BE2C (cell line): Measurements from ENCODE around the gene GNAL.

Experiments used
- DNase-seq: peaks from one replicate; pipeline ENCODE4 v3.0.0-alpha.2; 2020
- H3K27me3 ChIP-seq: fragments of 250-450 bp; sonication (Bioruptor Pico); 2 replicates; pipeline ENCODE4 v1.5.1; 2020; ENCODE audit warnings: mild to moderate bottlenecking
- H3K36me3 ChIP-seq: fragments of 250-450 bp; sonication (Bioruptor Pico); 2 replicates; pipeline ENCODE4 v1.5.1; 2020; ENCODE audit warnings: mild to moderate bottlenecking
- H3K4me1 ChIP-seq: fragments of 250-450 bp; sonication (Bioruptor Pico); 2 replicates; pipeline ENCODE4 v1.5.1; 2020
- H3K4me3 ChIP-seq: 2 replicates; pipeline ENCODE4 v1.5.1; 2011; ENCODE audit warnings: low read depth, low read length
- H3K9me3 ChIP-seq: fragments of 250-450 bp; sonication (Bioruptor Pico); 2 replicates; pipeline ENCODE4 v1.5.1; 2020
- TF ChIP-seq, protein P1 (sequence below): IDR thresholded peaks from 2 replicates; pipeline ENCODE4 v1.5.1; 2012; ENCODE audit warnings: mild to moderate bottlenecking, low read depth, low read length

Gene GNAL

DNA sequence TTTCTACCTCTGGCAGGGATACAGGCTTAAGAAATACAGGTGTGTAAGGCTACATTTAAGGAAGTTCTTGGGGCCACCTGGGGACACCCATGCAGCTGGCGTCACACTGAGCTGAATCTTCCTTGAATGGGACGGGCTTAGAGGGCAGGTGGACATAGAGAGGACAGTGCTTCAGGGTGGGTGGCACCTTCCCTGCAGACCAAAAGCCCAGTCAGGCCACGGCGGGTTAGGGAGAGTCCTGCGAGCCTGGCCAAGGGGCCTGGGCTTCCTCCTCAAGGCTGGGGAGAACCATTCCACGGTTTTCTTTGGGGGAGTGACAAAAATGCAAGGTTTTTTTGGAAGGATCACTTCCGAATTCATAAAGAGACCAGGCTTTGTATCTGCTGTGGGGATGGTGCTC, 73.4 kb downstream of the GNAL start:
- DNase-seq, result no peak
- no peaks in the 10 kb centered on the region for H3K4me1 ChIP-seq
- H3K36me3 ChIP-seq, result no peaks in the 10 kb centered on the region
- no peaks in the 10 kb centered on the region for H3K9me3 ChIP-seq
- TF ChIP-seq, protein P1, sequence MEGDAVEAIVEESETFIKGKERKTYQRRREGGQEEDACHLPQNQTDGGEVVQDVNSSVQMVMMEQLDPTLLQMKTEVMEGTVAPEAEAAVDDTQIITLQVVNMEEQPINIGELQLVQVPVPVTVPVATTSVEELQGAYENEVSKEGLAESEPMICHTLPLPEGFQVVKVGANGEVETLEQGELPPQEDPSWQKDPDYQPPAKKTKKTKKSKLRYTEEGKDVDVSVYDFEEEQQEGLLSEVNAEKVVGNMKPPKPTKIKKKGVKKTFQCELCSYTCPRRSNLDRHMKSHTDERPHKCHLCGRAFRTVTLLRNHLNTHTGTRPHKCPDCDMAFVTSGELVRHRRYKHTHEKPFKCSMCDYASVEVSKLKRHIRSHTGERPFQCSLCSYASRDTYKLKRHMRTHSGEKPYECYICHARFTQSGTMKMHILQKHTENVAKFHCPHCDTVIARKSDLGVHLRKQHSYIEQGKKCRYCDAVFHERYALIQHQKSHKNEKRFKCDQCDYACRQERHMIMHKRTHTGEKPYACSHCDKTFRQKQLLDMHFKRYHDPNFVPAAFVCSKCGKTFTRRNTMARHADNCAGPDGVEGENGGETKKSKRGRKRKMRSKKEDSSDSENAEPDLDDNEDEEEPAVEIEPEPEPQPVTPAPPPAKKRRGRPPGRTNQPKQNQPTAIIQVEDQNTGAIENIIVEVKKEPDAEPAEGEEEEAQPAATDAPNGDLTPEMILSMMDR, result no peak
- H3K27me3 ChIP-seq, result no peaks in the 10 kb centered on the region
- no peak overlapping the region for H3K4me3 ChIP-seq

DNA sequence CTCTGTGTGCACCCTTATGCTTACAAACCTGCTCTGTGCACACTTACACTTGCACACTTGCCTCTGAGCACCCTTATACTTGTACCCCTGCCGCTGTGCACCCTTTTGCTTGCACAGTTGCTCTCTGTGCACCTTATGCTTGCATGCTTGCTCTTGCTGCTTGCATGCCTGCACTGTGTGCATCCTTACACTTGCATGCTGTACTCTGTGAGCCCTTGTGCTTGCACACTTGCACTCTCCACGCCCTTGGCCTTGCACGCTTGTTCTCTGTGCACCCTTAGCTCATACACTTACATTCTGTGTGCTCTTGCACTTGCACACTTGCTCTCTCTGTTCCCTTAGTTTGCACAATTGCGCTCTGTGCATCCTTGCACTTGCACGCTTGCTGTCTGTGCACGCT, 78.3 kb downstream of the GNAL start:
- Histone ChIP-seq H3K27me3 (no peaks in the 10 kb centered on the region), H3K4me1 (no peaks in the 10 kb centered on the region), H3K9me3 (no peaks in the 10 kb centered on the region), H3K4me3 (no peak overlapping the region), H3K36me3 (no peaks in the 10 kb centered on the region)
- no peak for DNase-seq
- TF ChIP-seq, protein P1, result no peak

DNA sequence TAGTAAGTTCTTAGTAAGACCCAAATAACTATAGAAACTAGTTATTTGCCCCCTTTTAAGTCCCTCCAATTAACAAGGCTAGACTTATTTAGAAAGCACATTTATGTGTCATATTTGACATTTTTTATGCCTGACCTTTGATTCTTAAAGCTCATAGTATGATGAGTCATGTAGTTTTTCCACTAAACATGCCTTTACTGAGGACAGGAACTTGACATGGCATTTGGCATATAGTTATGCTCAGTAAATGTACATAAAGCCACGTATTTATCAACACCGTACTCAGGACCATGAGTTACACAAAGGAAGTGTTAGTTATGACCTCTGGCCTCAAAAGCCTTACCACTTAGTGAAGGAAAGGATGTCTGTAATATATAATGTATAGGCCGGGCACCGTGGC, 78.9 kb downstream of the GNAL start:
- Histone ChIP-seq H3K4me3 (no peak overlapping the region), H3K9me3 (no peaks in the 10 kb centered on the region), H3K4me1 (no peaks in the 10 kb centered on the region), H3K36me3 (no peaks in the 10 kb centered on the region), H3K27me3 (no peaks in the 10 kb centered on the region)
- TF ChIP-seq, protein P1, result no peak
- no peak for DNase-seq

DNA sequence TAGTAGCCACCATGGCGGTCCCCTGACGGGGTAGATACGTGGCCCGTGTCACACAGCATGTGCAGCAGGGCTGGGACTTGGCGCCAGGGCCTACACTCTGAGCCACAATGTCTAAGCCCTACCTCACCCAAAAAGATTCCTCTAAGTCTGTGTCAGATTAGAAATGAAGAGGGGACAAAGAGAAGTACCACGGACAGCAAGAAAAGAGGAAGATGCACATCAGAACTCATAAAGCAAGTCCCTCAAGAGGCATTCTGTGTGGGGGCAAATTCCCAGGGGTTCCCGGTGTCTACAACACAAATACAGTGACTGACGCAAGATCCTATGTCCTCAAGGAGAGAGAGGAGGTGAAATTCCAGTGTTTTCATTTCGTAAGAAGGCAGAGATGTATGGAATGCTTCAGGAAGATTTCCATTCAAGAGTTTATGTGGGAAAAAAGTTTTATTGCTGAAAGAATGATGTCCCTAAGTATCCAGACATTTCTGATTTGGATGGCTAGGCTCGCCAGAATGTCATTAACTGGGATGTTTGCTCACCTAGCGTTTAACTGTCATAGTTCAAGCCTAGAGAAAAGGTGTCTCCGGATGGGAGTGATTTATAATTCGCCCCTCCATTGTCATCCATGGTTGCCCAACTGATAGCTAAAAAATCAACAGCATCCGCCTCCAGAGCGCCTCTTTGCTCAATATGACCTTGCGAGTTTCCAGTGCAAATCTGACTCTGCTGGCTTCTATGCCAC, 86.5 kb downstream of the GNAL start:
- no peaks in the 10 kb centered on the region for H3K4me1 ChIP-seq
- TF ChIP-seq, protein P1, result no peak
- no peak overlapping the region for H3K4me3 ChIP-seq
- no peaks in the 10 kb centered on the region for H3K36me3 ChIP-seq
- DNase-seq, result no peak
- no peaks in the 10 kb centered on the region for H3K27me3 ChIP-seq
- H3K9me3 ChIP-seq, result no peaks in the 10 kb centered on the region

DNA sequence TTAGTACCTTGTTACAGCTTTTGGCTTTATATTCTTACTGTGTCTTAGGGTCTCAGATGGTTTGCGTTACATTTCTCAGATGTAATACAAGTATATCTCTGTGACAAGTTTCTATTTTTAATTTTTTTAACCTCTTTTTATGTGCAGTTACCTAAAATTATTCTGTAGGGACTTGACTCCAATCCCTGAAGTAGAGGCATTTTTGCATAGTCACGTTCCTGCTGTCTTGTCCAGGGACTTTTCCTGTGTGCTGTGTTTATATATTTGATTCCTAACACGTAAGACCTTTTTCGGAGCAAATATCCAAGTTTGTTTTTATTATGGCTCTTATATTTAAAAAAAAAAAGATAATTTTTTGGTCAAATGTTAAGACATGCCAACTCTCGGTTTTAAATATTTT, 91.0 kb downstream of the GNAL start:
- no peaks in the 10 kb centered on the region for H3K9me3 ChIP-seq
- no peaks in the 10 kb centered on the region for H3K36me3 ChIP-seq
- no peak overlapping the region for H3K4me3 ChIP-seq
- TF ChIP-seq, protein P1, result no peak
- DNase-seq, result no peak
- H3K27me3 ChIP-seq, result no peaks in the 10 kb centered on the region
- no peaks in the 10 kb centered on the region for H3K4me1 ChIP-seq

DNA sequence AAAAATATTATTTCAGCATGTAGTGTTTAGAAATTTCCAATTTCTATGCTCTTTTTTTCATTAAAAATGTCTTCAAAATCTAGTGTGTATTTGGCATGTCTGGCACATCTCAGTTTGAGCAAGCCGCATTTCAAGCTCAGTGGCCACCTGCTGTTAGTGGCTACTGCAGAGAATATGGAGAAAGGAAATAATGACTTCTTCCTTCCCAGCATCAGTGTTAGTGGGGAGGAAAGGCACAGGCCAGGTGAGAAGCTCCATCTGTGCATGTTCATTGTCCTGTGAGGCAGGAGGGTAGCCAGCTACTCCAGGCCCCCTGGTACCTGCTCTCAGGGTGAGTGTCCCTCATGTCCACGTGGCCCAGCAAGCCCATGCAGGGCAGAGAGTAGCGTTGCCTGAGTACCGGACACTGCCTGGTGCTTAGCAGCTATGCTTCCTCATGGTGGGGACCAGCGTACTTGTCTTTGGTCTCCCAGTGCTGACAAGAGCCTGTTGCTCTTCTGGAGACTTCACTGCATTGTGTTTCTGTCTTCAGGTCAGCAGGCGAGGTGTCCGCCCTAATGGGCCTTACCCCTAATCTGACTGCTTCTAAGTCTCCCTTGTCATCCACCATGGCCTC, 94.8 kb downstream of the GNAL start:
- no peaks in the 10 kb centered on the region for H3K4me1 ChIP-seq
- no peaks in the 10 kb centered on the region for H3K36me3 ChIP-seq
- no peaks in the 10 kb centered on the region for H3K27me3 ChIP-seq
- TF ChIP-seq, protein P1, result no peak
- DNase-seq, result no peak
- H3K9me3 ChIP-seq, result no peaks in the 10 kb centered on the region
- no peak overlapping the region for H3K4me3 ChIP-seq
